Stomach (tissue), 9 donors: Measurements from ENCODE around the gene OGFR. TPM values are rescaled to one million over a fixed set of nuclear protein-coding genes. Genes with fewer than 3 reads are reported as not detected.

ENCODE experiments used
- DNase-seq, 2 donors: peaks; one replicate each; pipeline versions ENCODE4 v3.0.0 to v3.0.0-alpha.2; 2013 to 2019
- H3K27ac ChIP-seq, 5 donors: fragments of 200-600 bp in 4 of 5; sonication (generic) in 4 of 5; one replicate each; pipeline ENCODE4 v1.5.1; 2013 to 2019; ENCODE audit warnings: mild to moderate bottlenecking in 1 of 5, moderate library complexity in 1 of 5
- H3K27me3 ChIP-seq, 3 donors: fragments of 200-600 bp; sonication (generic); one replicate each; pipeline ENCODE4 v1.5.1; 2017 to 2019; ENCODE audit warnings: mixed run types in 1 of 3
- H3K36me3 ChIP-seq, 4 donors: fragments of 200-600 bp; sonication (generic); 1 replicate in 3 of 4; 2 replicates in 1 of 4; pipeline ENCODE4 v1.5.1; 2016 to 2019
- H3K4me1 ChIP-seq, 4 donors: fragments of 200-600 bp; sonication (generic); one replicate each; pipeline ENCODE4 v1.5.1; 2016 to 2019
- H3K4me3 ChIP-seq, 4 donors: fragments of 200-600 bp; sonication (generic) in 3 of 4; one replicate each; pipeline ENCODE4 v1.5.1; 2016 to 2019; ENCODE audit warnings: mild to moderate bottlenecking in 1 of 4
- H3K9me3 ChIP-seq, 4 donors: fragments of 200-600 bp; sonication (generic); one replicate each; pipeline ENCODE4 v1.5.1; 2016 to 2019
- EP300 ChIP-seq: sonication (generic); formaldehyde crosslinking; IDR thresholded peaks from one replicate; pipeline ENCODE4 v1.6.1; 2017; ENCODE audit warnings: antibody characterized with exemption
- POLR2A ChIP-seq, 4 donors: fragments of 450-650 bp; IDR thresholded peaks; one replicate each; pipeline ENCODE4 v1.6.1; 2016; ENCODE audit warnings: antibody characterized with exemption in 4 of 4, control low read depth in 2 of 4, mild to moderate bottlenecking in 1 of 4, moderate library complexity in 1 of 4
- POLR2AphosphoS5 ChIP-seq, 3 donors: sonication (generic); formaldehyde crosslinking; IDR thresholded peaks; one replicate each; pipeline ENCODE4 v1.6.1; 2016; ENCODE audit warnings: antibody characterized with exemption in 3 of 3
- WGBS, 5 donors: extraction: QIAGEN DNeasy Blood & Tissue Kit in 3 of 5; methylation state at CpG; one replicate each; pipeline versions ENCODE4 v1.1.5 to v1.1.7; 2013 to 2018; 5-methylcytosine and 5-hydroxymethylcytosine counted together
- intact Hi-C: fragments of 100-400 bp; cut with DNase I; formaldehyde crosslinking; loops from one replicate; pipeline ENCODE4 v1.15.1; 2023; ENCODE audit warnings: low total_unique reads
- polyA plus RNA-seq, 3 donors: library from polyadenylated mRNA; stranded (reverse); fragments of 200-250 nt; gene quantifications; one replicate each; pipeline ENCODE4 v1.2.3, GENCODE V29; 2013
- total RNA-seq, 5 donors: library from RNA; depleted of rRNA; stranded (reverse); fragments of >200 nt; gene quantifications; one replicate each; pipeline versions ENCODE4 v1.1.0 to v1.2.3, GENCODE V29; 2014 to 2016
- TF ChIP-seq, protein P1 (sequence below), 7 experiments: fragments of 450-650 bp in 4 of 7; fragments of 200-600 bp in 3 of 7; sonication (generic) in 3 of 7; IDR thresholded peaks; one replicate each; pipeline ENCODE4 v1.5.1; 2016 to 2019; ENCODE audit warnings: antibody characterized with exemption in 7 of 7, control low read depth in 2 of 7, mild to moderate bottlenecking in 1 of 7
- donor health status: healthy with polysubstance abuse.
- donor health status: Bipolar disorder and iron deficiency.
- donor health status: healthy.

OGFR gene
- total and polyA plus RNA-seq, 8 donors, result 20.1 to 75.3 (median 42.3) TPM

- Histone ChIP-seq H3K27me3 (peaks cover 0 to 17% (median 0%) of the 10 kb centered on the region in 3 donors), H3K36me3 (no peaks in the 10 kb centered on the region), H3K27ac (no peak overlapping the region), H3K4me3 (no peak overlapping the region), H3K9me3 (no peaks in the 10 kb centered on the region), H3K4me1 (peaks cover 13 to 30% (median 23%) of the 10 kb centered on the region in 4 donors)
- intact Hi-C loops, result no loop called here
- TF ChIP-seq POLR2AphosphoS5 (IDR thresholded peaks at IDR 0.05) (no peak), POLR2A (IDR thresholded peaks at IDR 0.05) (no peak), EP300 (no peak)
- TF ChIP-seq, protein P1, sequence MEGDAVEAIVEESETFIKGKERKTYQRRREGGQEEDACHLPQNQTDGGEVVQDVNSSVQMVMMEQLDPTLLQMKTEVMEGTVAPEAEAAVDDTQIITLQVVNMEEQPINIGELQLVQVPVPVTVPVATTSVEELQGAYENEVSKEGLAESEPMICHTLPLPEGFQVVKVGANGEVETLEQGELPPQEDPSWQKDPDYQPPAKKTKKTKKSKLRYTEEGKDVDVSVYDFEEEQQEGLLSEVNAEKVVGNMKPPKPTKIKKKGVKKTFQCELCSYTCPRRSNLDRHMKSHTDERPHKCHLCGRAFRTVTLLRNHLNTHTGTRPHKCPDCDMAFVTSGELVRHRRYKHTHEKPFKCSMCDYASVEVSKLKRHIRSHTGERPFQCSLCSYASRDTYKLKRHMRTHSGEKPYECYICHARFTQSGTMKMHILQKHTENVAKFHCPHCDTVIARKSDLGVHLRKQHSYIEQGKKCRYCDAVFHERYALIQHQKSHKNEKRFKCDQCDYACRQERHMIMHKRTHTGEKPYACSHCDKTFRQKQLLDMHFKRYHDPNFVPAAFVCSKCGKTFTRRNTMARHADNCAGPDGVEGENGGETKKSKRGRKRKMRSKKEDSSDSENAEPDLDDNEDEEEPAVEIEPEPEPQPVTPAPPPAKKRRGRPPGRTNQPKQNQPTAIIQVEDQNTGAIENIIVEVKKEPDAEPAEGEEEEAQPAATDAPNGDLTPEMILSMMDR (IDR thresholded peaks at IDR 0.05), result no peak
- peak in 1 of 2 donors; percentile 55 for DNase-seq
- 76 to 88% (median 82%) methylated on average over 36 to 52 of the region's 52 CpGs for WGBS, 5 donors
Observed at GRCh38 chr20:62835931-62836861, 31.6 kb downstream of the OGFR start.

- Histone ChIP-seq H3K4me3 (no peak overlapping the region), H3K9me3 (no peaks in the 10 kb centered on the region), H3K4me1 (peaks cover 7 to 22% (median 15%) of the 10 kb centered on the region in 4 donors), H3K27ac (no peak overlapping the region), H3K36me3 (no peaks in the 10 kb centered on the region), H3K27me3 (peaks cover 0 to 17% (median 0%) of the 10 kb centered on the region in 3 donors)
- DNase-seq, result no peak
- intact Hi-C loops, result no loop called here
- TF ChIP-seq EP300, result no peak
- TF ChIP-seq, protein P1 (IDR thresholded peaks at IDR 0.05), result no peak
- no peak for TF ChIP-seq POLR2AphosphoS5 (IDR thresholded peaks at IDR 0.05)
- no peak for TF ChIP-seq POLR2A (IDR thresholded peaks at IDR 0.05)
- WGBS, 5 donors, result 88 to 96% (median 92%) methylated on average over 19 of the region's 19 CpGs
Observed at GRCh38 chr20:62836967-62837490, 32.4 kb downstream of the OGFR start.

DNA sequence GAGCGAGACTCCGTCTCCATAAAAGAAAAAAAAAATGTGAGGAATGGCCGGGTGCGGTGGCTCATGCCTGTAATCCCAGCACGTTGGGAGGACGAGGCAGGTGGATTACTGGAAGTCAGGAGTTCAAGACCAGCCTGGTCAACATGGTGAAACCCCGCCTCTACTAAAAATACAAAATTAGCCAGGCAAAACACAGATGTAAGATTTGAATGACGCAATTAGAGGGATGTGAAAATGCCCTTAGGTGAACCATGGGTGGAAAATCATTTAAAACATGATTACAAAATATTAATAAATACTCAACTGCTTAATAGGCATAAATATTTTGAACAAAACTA is 33.1 kb downstream of the OGFR start:
- TF ChIP-seq EP300, result no peak
- TF ChIP-seq POLR2A (IDR thresholded peaks at IDR 0.05), result no peak
- no peak for TF ChIP-seq POLR2AphosphoS5 (IDR thresholded peaks at IDR 0.05)
- TF ChIP-seq, protein P1 (IDR thresholded peaks at IDR 0.05), result no peak
- no peak overlapping the region for H3K27ac ChIP-seq
- intact Hi-C loops, result no loop called here

DNA sequence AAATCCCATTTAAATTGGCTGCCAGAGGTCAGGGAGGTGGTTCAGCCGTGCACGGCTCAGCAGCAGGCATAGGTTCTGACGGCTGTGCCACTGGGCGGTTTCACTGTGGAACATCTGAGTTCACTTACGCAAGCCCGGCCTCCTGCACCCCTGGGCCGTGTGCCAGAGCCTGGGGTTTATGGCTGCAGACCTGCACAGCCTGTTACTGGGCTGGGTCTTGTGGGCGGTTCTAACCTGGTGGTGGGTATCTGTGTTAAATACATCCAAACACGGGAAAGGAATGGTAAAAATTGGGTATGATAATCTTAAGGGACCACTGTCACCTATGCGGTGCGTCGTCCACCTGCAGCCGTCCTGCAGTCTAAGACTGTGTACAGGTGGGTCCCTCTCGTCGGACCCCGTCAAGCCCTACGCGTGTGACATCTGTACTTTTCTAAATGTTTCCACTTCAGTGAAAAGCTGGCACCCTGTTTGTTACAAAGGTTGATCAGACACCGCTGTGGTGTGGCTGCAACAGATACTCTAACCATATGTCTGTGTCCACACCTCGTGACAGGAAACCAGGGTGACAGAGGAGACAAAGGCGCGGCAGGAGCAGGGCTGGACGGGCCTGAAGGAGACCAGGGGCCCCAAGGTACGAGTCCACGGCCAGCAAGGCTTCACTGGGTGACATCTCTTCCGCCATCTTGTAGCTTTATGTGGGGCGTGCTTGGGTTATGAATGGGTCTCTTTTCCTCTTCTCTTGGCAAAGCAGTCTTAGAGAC is 33.7 kb downstream of the OGFR start:
- no peaks in the 10 kb centered on the region for H3K9me3 ChIP-seq
- peaks cover 0 to 9% (median 2%) of the 10 kb centered on the region in 4 donors for H3K4me1 ChIP-seq
- no peaks in the 10 kb centered on the region for H3K36me3 ChIP-seq
- H3K27ac ChIP-seq, result no peak overlapping the region
- no peak overlapping the region for H3K4me3 ChIP-seq
- peaks cover 0 to 17% (median 0%) of the 10 kb centered on the region in 3 donors for H3K27me3 ChIP-seq
- WGBS, 5 donors, result 67 to 75% (median 74%) methylated on average over 24 to 27 of the region's 27 CpGs
- intact Hi-C loops, result no loop called here
- TF ChIP-seq EP300 (no peak), POLR2A (IDR thresholded peaks at IDR 0.05) (no peak), POLR2AphosphoS5 (IDR thresholded peaks at IDR 0.05) (no peak)
- TF ChIP-seq, protein P1 (IDR thresholded peaks at IDR 0.05), result no peak
- peak; percentile 76 to 81 for DNase-seq

More for the DNA sequence above, 33.1 kb downstream of the OGFR start:
- WGBS, 5 donors, result 79 to 93% (median 86%) methylated on average over 8 of the region's 8 CpGs
- no peak for DNase-seq
- Histone ChIP-seq H3K9me3 (no peaks in the 10 kb centered on the region), H3K4me1 (peaks cover 0 to 15% (median 7%) of the 10 kb centered on the region in 4 donors), H3K4me3 (no peak overlapping the region), H3K27me3 (peaks cover 0 to 17% (median 0%) of the 10 kb centered on the region in 3 donors), H3K36me3 (no peaks in the 10 kb centered on the region)
